Sigmoid colon (tissue), 4 donors: ENCODE data around the gene OAS3.

Experiments
- EP300 ChIP-seq, 4 donors: sonication (generic); formaldehyde crosslinking; IDR thresholded peaks; one replicate each; pipeline ENCODE4 v1.6.1; 2017; ENCODE audit warnings: antibody characterized with exemption in 4 of 4
- POLR2A ChIP-seq, 2 donors: fragments of 450-650 bp; IDR thresholded peaks; one replicate each; pipeline ENCODE4 v1.6.1; 2016; ENCODE audit warnings: antibody characterized with exemption in 2 of 2, mild to moderate bottlenecking in 2 of 2, moderate library complexity in 2 of 2
- POLR2AphosphoS5 ChIP-seq, 4 donors: sonication (generic); formaldehyde crosslinking; IDR thresholded peaks; one replicate each; pipeline ENCODE4 v1.6.1; 2017; ENCODE audit warnings: antibody characterized with exemption in 4 of 4
- TF ChIP-seq, protein P1 (sequence below), 4 experiments: fragments of 450-650 bp in 3 of 4; fragments of 200-600 bp in 1 of 4; IDR thresholded peaks; one replicate each; pipeline ENCODE4 v1.5.1; 2016 to 2019; ENCODE audit warnings: antibody characterized with exemption in 4 of 4, mild to moderate bottlenecking in 3 of 4, moderate library complexity in 2 of 4

GRCh38 chr12:112987561-112987960 lies 49.3 kb downstream of the OAS3 start:
- TF ChIP-seq POLR2AphosphoS5 (IDR thresholded peaks at IDR 0.05) (no peak), EP300 (IDR thresholded peaks at IDR 0.05) (no peak), POLR2A (IDR thresholded peaks at IDR 0.05) (no peak)
- TF ChIP-seq, protein P1, sequence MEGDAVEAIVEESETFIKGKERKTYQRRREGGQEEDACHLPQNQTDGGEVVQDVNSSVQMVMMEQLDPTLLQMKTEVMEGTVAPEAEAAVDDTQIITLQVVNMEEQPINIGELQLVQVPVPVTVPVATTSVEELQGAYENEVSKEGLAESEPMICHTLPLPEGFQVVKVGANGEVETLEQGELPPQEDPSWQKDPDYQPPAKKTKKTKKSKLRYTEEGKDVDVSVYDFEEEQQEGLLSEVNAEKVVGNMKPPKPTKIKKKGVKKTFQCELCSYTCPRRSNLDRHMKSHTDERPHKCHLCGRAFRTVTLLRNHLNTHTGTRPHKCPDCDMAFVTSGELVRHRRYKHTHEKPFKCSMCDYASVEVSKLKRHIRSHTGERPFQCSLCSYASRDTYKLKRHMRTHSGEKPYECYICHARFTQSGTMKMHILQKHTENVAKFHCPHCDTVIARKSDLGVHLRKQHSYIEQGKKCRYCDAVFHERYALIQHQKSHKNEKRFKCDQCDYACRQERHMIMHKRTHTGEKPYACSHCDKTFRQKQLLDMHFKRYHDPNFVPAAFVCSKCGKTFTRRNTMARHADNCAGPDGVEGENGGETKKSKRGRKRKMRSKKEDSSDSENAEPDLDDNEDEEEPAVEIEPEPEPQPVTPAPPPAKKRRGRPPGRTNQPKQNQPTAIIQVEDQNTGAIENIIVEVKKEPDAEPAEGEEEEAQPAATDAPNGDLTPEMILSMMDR (IDR thresholded peaks at IDR 0.05), result no peak
